Activated CD8-positive, alpha-beta memory T cell treated with anti-CD3 and anti-CD28 coated beads, Interleukin-2, amount 10 ng/mL, durations not matched to agents 7 days and 5 days (primary cell): ENCODE measurements around the gene ZNF143. TPM values are rescaled to one million over a fixed set of nuclear protein-coding genes. Genes with fewer than 3 reads are reported as not detected.

Experiments
- ATAC-seq: fragments of 150-1000 bp; cut with Tn5 transposase; one replicate; pipeline ENCODE4 v1.10.0; 2021; ENCODE audit warnings: moderate library complexity
- CTCF ChIA-PET: fragments of 350-600 bp; sonication (Branson Sonifier 250); formaldehyde crosslinking; loops from one replicate; lab custom pipeline; 2021; ENCODE audit warnings: antibody characterized with exemption; lab: Charles Lee
- DNase-seq: peaks from one replicate; pipeline ENCODE4 v3.0.0-alpha.2; 2020
- H3K27ac Mint-ChIP-seq: one replicate; pipeline ENCODE4 v1.8.0; 2021; ENCODE audit warnings: mild to moderate bottlenecking, mixed read lengths
- H3K27me3 Mint-ChIP-seq: one replicate; pipeline ENCODE4 v1.8.0; 2021; ENCODE audit warnings: mixed read lengths
- H3K36me3 Mint-ChIP-seq: one replicate; pipeline ENCODE4 v1.8.0; 2021; ENCODE audit warnings: mild to moderate bottlenecking, mixed read lengths
- H3K4me1 Mint-ChIP-seq: one replicate; pipeline ENCODE4 v1.8.0; 2021; ENCODE audit warnings: mixed read lengths
- H3K4me3 Mint-ChIP-seq: one replicate; pipeline ENCODE4 v1.8.0; 2021; ENCODE audit warnings: mild to moderate bottlenecking, moderate library complexity, mixed read lengths
- H3K9me3 Mint-ChIP-seq: one replicate; pipeline ENCODE4 v1.8.0; 2022; ENCODE audit warnings: low read depth, mixed read lengths
- total RNA-seq, 2 experiments: library from RNA; stranded (reverse); gene quantifications; one replicate each; pipeline ENCODE4 v1.2.3, GENCODE V29; 2021

ZNF143 gene
- total RNA-seq, 2 experiments from 2014 or later, result 39.5 to 44.2 TPM

DNA sequence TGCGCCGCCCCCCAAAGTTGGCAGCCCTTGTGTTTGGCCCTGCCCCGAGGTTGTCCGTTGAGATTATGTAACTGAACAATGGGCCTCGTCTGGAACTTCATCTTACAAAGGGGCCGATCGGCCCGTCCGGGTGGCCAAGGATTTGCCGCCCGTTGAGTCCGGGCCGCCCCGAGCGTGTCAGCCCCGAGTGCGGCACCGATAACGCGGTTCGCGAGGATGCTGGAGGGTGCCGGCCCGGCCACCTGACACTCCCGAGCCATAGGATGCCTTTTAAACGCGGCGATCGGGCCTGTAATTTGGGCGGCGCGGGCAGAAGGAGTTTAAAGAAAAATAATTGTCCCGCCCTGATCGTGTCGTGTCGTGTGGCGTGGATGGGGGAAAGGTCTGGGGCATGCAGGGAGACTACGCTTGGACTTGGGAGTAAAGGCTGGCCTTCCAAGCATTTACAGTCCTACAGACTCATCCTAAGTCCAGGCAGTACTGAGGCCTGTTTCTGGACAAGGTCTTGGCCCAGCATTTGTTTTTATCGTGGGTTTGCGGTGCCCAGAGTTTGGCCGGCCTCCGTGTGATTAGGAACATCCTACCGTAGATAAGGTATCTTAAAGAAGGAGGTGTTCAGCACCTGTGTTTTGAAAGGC lies 113.9 kb downstream of the ZNF143 start:
- Mint-ChIP-seq H3K4me3 (peak overlapping the region; percentile 89), H3K27ac (peak overlapping the region; percentile 84), H3K27me3 (peaks cover 3% of the 10 kb centered on the region), H3K4me1 (peaks cover 38% of the 10 kb centered on the region), H3K9me3 (no peaks in the 10 kb centered on the region), H3K36me3 (peaks cover 50% of the 10 kb centered on the region)
- ATAC-seq (no peak), DNase-seq (peak; percentile 58)
- CTCF ChIA-PET, result interaction anchor here (0.5 to 7.7 kb wide), 8 partner anchors 8 to 115 kb away, joined by 3 to 78 read pairs (median 6); partner anchors contain the start of gene ZNF143

DNA sequence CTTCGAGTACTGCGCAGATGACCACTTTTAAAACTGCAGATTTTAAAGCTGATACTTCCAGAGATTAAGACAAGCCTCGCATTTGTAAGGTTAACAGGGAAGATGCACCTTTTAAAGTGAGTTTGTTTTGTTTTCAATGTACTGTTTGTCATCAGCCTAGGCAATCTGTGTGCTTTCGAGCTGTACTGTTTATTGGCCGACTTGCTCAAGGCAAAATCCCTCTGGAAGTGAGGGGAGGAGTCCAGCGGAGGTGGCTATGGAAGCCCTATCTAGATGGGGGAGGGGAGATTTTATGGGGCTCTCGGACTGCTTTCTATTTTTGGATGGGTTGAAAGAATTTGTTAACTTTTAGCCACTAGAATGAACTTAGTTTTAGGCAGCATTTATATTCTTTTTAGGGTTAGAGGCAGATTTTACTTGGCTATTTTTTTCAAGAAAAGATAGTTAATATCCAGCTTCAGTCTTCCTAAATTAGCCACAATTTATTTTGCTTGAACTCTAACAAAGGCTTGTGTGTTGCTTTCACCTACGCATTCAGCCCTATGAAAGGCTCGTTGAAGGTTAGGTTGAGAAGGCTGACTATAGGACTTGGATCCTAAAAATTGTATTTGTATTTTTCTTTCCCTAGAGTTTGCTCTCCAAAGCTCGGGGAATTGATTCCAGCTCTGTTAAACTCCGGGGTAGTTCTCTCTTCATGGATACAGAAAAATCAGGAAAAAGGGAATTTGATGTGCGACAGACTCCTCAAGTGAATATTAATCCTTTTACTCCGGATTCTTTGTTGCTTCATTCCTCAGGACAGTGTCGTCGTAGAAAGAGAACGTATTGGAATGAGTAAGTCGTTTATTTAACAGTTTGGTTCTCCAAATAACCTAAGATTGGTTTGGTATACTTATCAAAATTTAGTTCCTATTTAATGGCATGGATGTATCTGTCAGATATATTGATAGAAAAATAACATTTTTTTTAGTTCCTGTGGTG lies 114.7 kb downstream of the ZNF143 start:
- CTCF ChIA-PET, result interaction anchor here (0.9 to 7.7 kb wide), 10 partner anchors 9 to 732 kb away, joined by 3 to 78 read pairs (median 12); no protein-coding TSS in a partner anchor
- peaks cover 53% of the 10 kb centered on the region for H3K36me3 Mint-ChIP-seq
- peak overlapping the region; percentile 84 for H3K27ac Mint-ChIP-seq
- H3K4me1 Mint-ChIP-seq, result peaks cover 36% of the 10 kb centered on the region
- H3K4me3 Mint-ChIP-seq, result peak overlapping the region; percentile 89
- DNase-seq (no peak), ATAC-seq (no peak)
- H3K9me3 Mint-ChIP-seq, result no peaks in the 10 kb centered on the region
- peaks cover 3% of the 10 kb centered on the region for H3K27me3 Mint-ChIP-seq

DNA sequence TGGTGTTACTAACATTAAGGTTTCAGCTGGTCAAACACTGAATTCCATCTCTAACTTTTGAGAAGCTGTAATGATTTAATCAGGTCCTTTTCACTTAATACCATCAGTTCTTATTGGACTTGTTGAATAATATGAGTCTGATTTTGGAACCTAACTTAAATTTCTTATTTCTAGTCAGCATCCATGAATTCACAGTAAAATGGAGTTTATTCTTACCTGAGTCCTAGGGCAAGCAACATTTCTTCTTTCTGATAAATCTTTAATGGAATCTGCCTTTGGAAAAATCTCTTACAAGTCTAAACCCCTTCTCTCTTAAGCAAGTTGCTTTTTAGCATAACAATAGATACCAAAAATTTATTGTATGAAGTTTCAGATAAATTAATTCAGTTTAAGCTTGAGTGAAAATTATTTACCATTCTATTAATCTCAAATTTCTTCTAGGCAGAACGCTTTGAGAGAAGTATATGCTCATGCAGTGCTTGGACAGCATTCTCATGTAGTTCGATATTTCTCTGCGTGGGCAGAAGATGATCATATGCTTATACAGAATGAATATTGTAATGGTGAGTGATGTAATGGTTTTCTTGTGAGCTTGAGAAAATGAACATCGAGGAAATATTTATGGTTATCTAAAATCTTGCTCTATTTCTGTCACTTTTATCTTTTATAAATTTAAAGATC lies 116.0 kb downstream of the ZNF143 start:
- H3K4me1 Mint-ChIP-seq, result peaks cover 44% of the 10 kb centered on the region

DNA sequence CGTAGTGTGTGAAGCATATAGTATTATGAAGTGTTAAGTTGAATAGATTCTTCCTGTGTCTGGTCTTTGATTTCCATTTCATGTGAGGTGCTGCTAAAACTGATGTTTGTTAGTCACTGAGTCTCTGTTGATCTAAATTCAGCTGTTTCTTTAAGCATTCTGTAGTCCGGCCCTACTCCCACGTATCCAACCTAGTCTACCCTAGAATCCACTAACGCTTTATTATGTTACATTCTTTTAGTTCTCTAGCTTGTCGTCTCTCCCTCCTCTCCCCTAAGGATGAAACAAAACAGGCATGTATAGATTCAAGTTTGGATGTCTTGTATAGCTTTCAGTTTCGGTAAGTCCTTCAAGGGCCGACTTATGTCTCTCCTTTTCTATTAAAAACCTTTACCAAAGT lies 116.7 kb downstream of the ZNF143 start:
- CTCF ChIA-PET, result interaction anchor here (0.6 to 7.7 kb wide), 12 partner anchors 10 to 411 kb away, joined by 3 to 78 read pairs (median 7); partner anchors contain the start of gene ZNF143
- Mint-ChIP-seq H3K4me1 (peaks cover 43% of the 10 kb centered on the region), H3K4me3 (peak overlapping the region; percentile 89), H3K36me3 (peaks cover 72% of the 10 kb centered on the region), H3K27me3 (no peaks in the 10 kb centered on the region), H3K27ac (peak overlapping the region; percentile 84), H3K9me3 (no peaks in the 10 kb centered on the region)
- ATAC-seq, result no peak
- DNase-seq, result no peak

More for the DNA sequence above, 116.0 kb downstream of the ZNF143 start:
- Mint-ChIP-seq H3K27me3 (no peaks in the 10 kb centered on the region), H3K4me3 (peak overlapping the region; percentile 89), H3K27ac (peak overlapping the region; percentile 84), H3K9me3 (no peaks in the 10 kb centered on the region), H3K36me3 (peaks cover 66% of the 10 kb centered on the region)
- no peak for ATAC-seq
- CTCF ChIA-PET, result interaction anchor here (0.6 to 7.7 kb wide), 13 partner anchors 11 to 731 kb away, joined by 3 to 78 read pairs (median 4); no protein-coding TSS in a partner anchor
- no peak for DNase-seq

Other genes starting within 250 kb of the ZNF143 start
- 10 to 100 TPM; 15.9 to 19.0 TPM for gene DENND5A, start 195.7 kb upstream of the ZNF143 start, total RNA-seq
- 10 to 100 TPM; 25.7 to 27.3 TPM for gene TMEM41B, start 146.4 kb upstream of the ZNF143 start, total RNA-seq
- gene IPO7, start 76.4 kb upstream of the ZNF143 start, total RNA-seq, result 100 to 1,000 TPM in 1 of 2 experiments, 10 to 100 TPM in 1; 98.5 to 121 TPM
- 10 to 100 TPM; 76.8 to 83.3 TPM for gene WEE1, start 112.7 kb downstream of the ZNF143 start, total RNA-seq
- 10 to 100 TPM in 1 of 2 experiments, 1 to 10 TPM in 1; 7.9 to 10.1 TPM for gene SWAP70, start 203.1 kb downstream of the ZNF143 start, total RNA-seq